ENCODE results near the gene ACAN.

ACAN gene

GRCh38 chr15:88802250-88802990 is 816 bp upstream of the ACAN start:
- DNase-seq: no peak

GRCh38 chr15:88802991-88803240 is 320 bp upstream of the ACAN start:
- DNase-seq: no peak

GRCh38 chr15:88803920-88804247 is 648 bp downstream of the ACAN start:
- no peak for DNase-seq

- DNase-seq: no peak
These were observed 1.0 kb downstream of the ACAN start for GRCh38 chr15:88804257-88804656.

GRCh38 chr15:88805031-88805780 is 2.0 kb downstream of the ACAN start:
- no peak for DNase-seq

- DNase-seq: no peak
These were observed 7.2 kb downstream of the ACAN start for GRCh38 chr15:88810446-88810845.

GRCh38 chr15:88812133-88812532 is 8.9 kb downstream of the ACAN start:
- DNase-seq: no peak

- no peak for DNase-seq
These were observed 10.7 kb downstream of the ACAN start for GRCh38 chr15:88813960-88814359.

- DNase-seq: no peak
These were observed 11.2 kb downstream of the ACAN start for GRCh38 chr15:88814393-88814792.

GRCh38 chr15:88818920-88819319 is 15.7 kb downstream of the ACAN start:
- no peak for DNase-seq

- DNase-seq: no peak
These were observed 18.8 kb downstream of the ACAN start for GRCh38 chr15:88821993-88822392.

GRCh38 chr15:88828791-88829190 is 25.6 kb downstream of the ACAN start:
- DNase-seq: no peak

GRCh38 chr15:88830016-88830415 is 26.8 kb downstream of the ACAN start:
- DNase-seq: no peak

- DNase-seq: no peak
These were observed 29.8 kb downstream of the ACAN start for GRCh38 chr15:88832820-88833730.

GRCh38 chr15:88833731-88834100 is 30.5 kb downstream of the ACAN start:
- no peak for DNase-seq

GRCh38 chr15:88834211-88834812 is 31.1 kb downstream of the ACAN start:
- peak in 1 of 6 experiments; percentile 4 for DNase-seq

- no peak for DNase-seq
These were observed 31.9 kb downstream of the ACAN start for GRCh38 chr15:88835119-88835518.

GRCh38 chr15:88835646-88836045 is 32.4 kb downstream of the ACAN start:
- DNase-seq: no peak

- no peak for DNase-seq
These were observed 35.4 kb downstream of the ACAN start for GRCh38 chr15:88838667-88839066.

- DNase-seq: no peak
These were observed 35.9 kb downstream of the ACAN start for GRCh38 chr15:88839146-88839545.

- DNase-seq: no peak
These were observed 36.7 kb downstream of the ACAN start for GRCh38 chr15:88839961-88840360.

- no peak for DNase-seq
These were observed 38.0 kb downstream of the ACAN start for GRCh38 chr15:88841236-88841635.

- DNase-seq: no peak
These were observed 38.9 kb downstream of the ACAN start for GRCh38 chr15:88842156-88842555.

GRCh38 chr15:88843334-88843733 is 40.1 kb downstream of the ACAN start:
- DNase-seq: no peak
